ENCODE data around the gene FPR1.

GRCh38 chr19:51727349-51727880 lies 24.3 kb downstream of the FPR1 start:
- TF ChIP-seq CTCF (IDR thresholded peaks at IDR 0.05; ENCODE audit: borderline replicate concordance, extremely low read depth, low read length, poor library complexity, severe bottlenecking) = no peak
- TF ChIP-seq EZH2 (IDR thresholded peaks at IDR 0.05; ENCODE audit: borderline replicate concordance, low read depth, low read length, severe bottlenecking) = no peak
